HL-60 (cell line): ENCODE measurements around the gene ARFGAP1.

ENCODE experiments used
- POLR2AphosphoS5 ChIP-seq: IDR thresholded peaks from 2 replicates; pipeline ENCODE4 v1.6.1; 2012; ENCODE audit warnings: low read depth
- REST ChIP-seq: IDR thresholded peaks from 2 replicates; pipeline ENCODE4 v1.6.1; 2012; ENCODE audit warnings: low read depth; ENCODE audit not compliant: insufficient replicate concordance
- SPI1 ChIP-seq: IDR thresholded peaks from 2 replicates; pipeline ENCODE4 v1.6.1; 2012; ENCODE audit warnings: low read depth, mild to moderate bottlenecking, borderline replicate concordance
- TF ChIP-seq, protein P1 (sequence below): IDR thresholded peaks from one replicate; pipeline ENCODE4 v1.5.1; 2011; ENCODE audit warnings: low read length, control low read depth, inconsistent platforms; ENCODE audit not compliant: insufficient read depth

- no peak for TF ChIP-seq POLR2AphosphoS5
- TF ChIP-seq, protein P1, sequence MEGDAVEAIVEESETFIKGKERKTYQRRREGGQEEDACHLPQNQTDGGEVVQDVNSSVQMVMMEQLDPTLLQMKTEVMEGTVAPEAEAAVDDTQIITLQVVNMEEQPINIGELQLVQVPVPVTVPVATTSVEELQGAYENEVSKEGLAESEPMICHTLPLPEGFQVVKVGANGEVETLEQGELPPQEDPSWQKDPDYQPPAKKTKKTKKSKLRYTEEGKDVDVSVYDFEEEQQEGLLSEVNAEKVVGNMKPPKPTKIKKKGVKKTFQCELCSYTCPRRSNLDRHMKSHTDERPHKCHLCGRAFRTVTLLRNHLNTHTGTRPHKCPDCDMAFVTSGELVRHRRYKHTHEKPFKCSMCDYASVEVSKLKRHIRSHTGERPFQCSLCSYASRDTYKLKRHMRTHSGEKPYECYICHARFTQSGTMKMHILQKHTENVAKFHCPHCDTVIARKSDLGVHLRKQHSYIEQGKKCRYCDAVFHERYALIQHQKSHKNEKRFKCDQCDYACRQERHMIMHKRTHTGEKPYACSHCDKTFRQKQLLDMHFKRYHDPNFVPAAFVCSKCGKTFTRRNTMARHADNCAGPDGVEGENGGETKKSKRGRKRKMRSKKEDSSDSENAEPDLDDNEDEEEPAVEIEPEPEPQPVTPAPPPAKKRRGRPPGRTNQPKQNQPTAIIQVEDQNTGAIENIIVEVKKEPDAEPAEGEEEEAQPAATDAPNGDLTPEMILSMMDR, result no peak
- TF ChIP-seq REST, result no peak
- TF ChIP-seq SPI1, result no peak
Measured at GRCh38 chr20:63325554-63326313, 53.1 kb downstream of the ARFGAP1 start.
